ENCODE measurements around the gene BBOF1.
A peak's percentile ranks its signal among the peaks of the same experiment; 100 is the strongest.

BBOF1 gene

DNA sequence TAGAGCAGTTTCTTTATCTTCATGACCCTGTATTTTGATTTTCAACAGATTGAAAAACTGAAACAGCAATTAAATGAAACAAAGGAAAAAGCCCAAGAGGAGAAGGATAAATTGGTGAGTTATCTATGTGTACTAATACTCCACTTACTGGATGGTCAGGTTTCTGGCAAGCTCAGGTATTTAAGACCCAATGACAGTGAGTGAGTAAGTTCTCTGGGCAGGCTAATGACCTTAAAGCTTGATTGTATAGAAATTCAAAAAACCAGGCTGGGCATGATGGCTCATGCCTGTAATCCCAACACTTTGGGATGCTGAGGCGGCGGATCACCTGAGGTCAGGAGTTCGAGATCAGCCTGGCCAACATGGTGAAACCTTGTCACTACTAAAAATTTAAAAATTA lies 10.0 kb downstream of the BBOF1 start:
- no peak for DNase-seq (ENCODE audit: low read depth)

DNA sequence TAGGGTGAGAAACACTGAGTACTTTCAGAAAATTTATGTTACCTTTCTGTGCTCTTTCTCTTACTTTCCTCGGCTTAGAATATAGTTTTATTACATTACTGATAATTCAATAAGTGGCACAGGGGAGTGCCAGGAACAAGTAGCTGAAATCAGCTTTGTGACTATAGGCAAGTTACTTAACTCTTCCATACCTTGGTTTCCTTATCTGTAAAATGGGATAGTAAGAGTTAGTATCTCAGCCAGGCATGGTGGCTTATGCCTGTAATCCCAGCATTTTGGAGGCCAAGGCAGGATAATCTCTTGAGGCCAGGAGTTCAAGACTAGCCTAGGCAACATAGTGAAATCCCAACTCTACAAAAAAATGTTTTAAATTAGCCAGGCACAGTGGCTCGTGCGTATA lies 15.4 kb downstream of the BBOF1 start:
- no peak for DNase-seq (ENCODE audit: low read depth)

DNA sequence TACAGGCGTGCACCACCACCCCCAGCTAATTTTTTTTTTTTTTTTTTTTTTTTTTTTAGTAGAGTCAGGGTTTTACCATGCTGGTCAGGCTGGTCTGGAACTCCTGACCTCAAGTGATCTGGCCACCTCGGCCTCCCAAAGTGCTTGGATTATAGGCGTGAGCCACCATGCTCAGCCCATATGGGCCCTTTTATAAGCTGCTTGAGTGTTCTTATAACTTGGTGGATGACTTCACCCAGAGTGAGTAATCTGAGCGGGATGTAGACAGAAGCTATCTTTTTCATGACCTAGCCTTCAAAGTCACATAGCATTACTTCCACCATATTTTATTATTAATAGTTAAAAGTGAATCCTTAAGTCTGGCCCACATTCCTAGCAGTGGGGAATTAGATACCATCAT lies 16.4 kb downstream of the BBOF1 start:
- DNase-seq (ENCODE audit: low read depth) = no peak

DNA sequence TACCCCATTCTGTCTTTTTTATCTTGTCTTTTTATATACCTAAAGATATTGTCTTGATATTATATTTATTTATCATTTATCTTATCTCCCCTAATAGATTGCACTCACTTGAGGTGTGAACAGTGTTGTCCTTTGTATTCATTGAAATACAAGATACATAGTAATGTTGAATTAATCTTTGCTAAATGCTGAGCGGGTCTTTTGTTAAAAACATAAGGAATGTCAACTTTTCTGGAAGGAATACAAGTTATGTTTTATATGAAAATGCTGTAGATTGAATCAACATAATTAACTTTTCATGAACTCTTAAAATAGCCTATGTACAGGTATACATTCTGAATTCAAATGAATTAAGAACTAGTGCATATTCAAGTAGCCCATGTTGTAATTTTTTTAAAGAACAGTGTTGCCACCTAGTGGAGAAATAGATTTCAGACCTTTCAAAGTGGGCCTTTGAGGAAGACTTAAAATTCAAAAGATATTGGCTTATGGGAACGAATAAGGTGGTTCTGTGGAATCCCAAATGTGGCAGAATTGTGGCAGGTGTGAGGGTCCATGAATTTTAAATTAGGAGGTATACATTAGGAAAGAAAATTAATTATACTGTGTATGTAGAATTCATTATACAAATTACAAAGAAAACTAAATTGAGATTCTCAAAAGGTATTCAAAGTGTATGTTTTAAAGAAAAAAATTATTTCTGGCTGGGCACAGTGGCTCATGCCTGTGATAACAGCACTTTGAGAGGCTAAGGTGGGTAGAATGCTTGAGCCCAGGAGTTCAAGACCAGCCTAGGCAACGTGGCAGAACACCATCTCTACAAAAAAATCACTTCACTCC lies 19.1 kb downstream of the BBOF1 start:
- DNase-seq (ENCODE audit: low read depth) = peak; percentile 36

DNA sequence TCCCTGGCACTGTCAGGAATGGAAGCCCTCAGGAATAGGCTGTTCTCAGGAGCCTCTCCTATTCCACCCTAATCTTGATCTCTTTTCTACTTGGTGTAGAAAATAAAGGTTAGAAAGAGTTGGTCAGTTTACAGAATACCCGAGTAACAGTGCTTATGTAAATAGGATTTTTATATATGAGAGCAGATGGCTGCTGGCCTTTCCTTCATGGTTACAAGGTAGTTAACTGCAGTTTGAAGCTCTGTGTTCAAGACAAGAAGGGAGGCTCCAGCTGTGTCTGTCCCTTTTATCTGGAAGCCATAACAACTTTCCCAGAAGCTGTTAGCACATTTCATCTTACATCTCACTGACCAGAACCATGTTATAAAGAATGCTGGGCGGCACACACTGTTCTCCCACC lies 23.1 kb downstream of the BBOF1 start:
- no peak for DNase-seq (ENCODE audit: low read depth)

DNA sequence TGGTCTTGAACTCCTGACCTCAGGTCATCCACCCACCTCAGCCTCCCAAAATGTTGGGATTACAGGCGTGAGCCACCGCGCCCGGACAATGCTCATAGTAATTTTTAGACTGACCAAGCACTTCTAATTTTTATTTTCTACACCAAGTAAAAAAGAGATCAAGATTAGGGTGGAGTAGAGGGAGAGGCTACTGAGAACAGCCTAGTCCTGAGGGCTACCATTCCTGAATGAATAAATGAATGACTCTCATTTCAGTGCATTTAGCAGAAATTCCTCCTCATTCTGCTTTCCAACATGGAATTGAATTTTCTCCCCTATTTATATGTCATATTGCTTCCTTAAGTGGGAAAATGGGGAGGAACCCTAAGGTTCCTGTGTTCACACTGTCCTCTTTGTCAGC lies 26.4 kb downstream of the BBOF1 start:
- no peak for DNase-seq (ENCODE audit: low read depth)

DNA sequence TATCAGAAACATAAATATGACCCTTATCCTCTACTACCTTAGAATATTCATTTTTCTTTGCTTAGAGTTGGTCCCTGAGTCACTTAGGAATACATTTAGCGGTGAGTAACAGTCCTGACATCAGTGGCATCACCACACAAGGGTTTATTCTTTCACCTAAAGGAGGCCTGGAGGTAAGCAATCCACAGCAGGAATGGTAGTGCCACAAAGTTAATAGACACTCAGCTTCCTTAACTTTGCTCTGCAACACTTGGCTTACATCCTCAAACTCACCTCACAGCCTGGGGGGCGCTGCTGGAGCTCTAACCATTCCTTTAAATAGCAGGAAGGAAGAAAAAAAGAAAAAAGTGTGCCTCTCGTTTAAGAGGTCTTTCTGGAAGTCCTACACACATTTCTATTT lies 29.1 kb downstream of the BBOF1 start:
- no peak for DNase-seq (ENCODE audit: low read depth)

DNA sequence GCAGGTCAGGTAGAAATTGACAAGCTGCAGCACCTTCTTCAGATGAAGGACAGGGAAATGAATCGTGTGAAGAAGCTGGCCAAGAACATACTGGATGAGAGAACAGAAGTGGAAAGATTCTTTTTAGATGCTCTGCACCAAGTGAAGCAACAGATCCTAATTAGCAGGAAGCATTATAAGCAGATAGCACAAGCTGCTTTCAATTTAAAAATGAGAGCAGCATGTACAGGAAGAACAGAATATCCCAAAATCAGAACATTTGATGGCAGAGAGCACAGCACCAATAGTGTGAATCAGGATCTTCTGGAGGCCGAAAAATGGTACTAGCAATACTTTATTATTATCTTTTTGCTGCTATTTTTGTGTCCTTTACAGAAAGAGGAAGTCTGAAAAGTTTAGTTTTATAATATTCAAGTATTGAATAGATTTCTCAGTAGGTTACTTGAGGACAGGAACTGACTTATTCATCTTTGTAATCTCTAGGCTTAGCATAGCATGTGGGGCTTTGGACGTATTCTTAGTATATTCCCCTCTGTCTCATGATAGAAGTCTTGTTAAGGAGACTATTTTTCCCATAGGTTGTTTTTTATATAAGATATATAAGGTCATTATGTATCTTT lies 30.8 kb downstream of the BBOF1 start:
- DNase-seq (ENCODE audit: low read depth) = peak; percentile 35

DNA sequence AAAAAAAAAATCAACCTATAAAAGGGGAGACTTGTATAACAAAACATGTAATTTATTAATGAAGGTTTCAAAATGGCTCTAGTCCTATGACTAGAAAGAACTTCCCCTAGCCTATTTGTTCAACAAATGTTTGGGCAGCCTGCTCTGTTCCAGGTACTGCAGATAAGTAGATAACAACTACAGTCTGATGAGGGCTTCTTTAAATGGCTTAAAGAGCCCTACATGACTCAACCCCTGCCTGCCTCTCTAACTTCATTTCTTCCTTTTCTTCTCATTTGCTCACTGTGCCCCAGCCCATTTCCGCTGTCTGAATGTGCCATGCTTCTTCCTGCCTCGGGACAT lies 43.6 kb downstream of the BBOF1 start:
- no peak for DNase-seq (ENCODE audit: low read depth)

DNA sequence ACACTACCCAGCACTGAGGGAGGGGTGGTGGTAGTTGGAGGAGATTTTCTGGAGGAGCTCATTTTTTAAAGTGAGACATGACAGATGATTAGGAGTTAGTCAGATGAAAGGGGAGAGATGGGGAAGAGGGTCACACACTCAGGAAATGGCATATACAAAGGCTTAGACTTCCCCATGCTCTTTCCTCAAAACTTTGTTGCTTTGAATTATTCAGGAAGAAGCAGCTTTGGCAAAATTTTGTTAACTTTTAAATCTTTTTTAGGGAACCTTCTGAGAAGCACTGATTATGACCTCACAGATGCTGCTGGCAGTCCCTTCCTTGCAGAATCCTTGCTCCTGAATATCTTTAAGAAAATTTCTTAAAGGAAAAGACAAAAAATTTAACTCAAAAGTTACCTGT lies 45.3 kb downstream of the BBOF1 start:
- no peak for DNase-seq (ENCODE audit: low read depth)

DNA sequence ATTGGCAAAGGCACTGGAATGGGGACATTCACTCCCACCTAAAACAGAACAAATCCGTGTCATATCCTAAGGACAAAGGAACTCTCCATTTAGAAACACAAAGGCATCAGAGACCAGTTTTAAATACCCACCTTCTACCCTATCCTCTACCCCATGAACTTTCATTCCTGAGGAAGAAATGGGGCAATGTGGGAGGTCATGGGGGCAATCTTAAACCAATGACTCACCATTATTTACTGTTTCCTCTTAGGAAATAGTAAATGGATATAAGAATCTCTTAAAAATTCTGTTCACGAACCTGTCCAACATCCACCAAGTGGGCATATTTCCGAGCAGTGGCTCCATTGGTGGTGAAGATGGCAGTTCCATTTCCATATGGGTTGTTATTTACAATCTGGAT lies 45.7 kb downstream of the BBOF1 start:
- DNase-seq (ENCODE audit: low read depth) = peak; percentile 13

DNA sequence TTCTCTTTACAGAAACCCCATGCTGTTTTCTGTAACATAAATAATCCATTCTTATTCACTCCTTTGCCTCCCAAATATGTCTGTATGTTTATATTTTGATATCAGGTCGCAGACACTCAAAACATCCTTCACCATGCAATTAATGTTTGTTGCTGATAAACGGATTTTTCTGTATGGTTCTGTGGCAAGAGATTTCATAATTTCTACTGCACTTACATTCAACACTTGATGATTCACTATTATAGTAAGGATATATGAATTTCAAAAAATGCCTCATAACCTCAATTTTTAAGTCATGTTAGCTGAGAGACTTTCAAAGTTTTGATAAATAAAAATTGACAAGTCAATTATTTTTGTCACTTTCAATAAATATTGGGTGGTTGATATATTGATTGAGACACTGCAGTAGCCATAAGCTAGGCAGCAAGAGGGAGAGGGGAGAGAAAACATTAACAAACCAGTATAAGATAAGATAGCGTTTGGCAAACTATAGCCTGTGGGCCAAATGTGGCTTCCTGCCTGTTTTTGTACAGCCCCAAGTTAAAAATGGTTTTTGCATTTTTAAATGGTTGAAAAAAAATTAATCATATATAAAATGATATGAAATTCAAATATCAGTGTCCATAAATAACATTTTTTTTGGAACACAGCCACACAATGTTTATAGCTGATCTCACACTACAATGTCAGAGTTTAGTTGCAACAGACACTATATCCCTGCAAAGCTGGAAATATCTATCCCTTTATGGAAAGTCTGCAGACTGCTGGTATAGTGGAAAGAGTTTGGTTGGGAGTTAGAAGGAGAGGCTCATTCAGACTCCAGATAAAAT lies 46.8 kb downstream of the BBOF1 start:
- peak; percentile 42 for DNase-seq (ENCODE audit: low read depth)

DNA sequence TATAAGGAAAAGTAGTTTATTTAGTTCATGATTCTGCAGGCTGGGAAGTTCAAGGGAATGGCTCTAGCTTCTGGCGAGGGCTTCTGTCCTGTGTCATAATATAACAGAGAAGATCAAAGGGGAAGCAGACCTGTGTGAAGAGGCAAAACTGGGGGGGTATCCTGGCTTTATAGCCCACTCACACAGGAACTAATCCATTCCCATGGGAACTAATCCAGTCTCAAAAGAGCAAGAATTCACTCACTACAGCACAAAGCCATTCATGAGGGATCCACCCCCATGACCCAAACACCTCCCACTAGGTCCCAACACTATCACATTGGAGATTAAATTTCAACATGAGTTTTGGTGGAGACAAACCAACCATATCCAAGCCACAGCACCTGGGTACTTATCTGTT lies 58.3 kb downstream of the BBOF1 start:
- DNase-seq (ENCODE audit: low read depth) = no peak

DNA sequence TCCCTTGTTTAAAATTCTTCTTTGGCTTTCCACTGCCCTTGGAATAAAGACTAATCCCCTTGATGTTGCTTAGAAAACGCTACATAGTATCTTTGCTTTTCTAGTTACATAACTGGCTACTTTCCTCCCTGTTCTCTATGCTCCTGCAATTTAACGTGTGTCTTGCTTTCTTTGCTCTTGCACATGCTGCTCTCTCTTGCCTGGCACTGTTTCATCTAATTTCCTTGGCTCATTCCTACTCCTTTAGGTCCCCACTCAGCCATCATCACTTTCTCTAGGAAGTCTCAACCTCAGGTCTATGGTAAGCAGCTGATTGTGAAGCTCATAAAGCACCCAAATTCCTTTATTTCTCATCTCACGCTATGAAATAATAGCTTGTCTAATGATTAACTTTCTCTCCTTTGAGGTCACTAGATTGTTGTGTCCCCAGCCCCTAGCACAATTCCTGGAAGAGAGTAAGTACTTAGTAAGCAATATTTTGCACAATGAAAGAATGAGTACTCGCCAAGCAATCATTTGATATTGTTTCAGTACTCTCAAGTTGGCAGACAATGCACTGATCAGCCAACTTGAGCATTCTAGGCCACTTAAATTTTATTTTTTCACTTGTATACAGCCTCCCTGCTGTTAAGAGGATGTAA lies 61.8 kb downstream of the BBOF1 start:
- no peak for DNase-seq (ENCODE audit: low read depth)

DNA sequence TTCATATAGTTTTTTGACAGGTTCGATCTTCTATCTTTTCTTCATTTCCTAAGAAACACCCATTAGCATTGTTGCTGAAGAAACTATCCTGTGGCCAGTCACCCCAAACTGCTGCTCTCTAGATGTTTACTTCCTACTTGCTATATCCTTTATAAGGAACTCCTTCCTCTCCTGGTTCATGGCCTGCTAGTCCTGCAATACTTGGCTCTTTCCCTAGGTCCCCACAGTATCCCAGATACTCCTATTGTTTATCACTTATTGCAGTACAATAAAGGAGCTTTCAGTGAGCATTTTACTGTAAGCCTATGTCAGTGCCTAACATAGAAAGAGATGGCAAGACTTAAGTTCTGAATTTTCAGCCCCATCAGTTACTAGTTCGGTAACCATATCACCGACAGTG lies 62.3 kb downstream of the BBOF1 start:
- no peak for DNase-seq (ENCODE audit: low read depth)

DNA sequence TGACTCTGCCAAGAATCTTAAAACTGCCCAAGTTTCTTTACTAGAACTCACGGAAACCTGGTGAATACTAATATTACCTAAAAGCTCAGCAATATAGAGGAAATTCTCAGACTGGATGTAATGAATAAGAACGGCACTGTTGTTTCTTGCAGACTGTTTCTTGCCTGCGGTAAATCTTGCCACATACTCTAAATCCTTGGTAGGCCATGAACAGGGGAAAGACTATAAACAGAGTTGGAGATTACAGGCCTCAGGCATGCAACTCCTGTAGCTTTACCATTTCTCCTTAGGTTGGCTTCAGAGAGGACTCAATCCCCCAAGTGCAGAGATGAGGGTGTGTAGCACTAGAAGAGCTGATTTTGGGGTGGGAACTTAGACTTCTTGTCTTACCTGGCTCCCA lies 64.0 kb downstream of the BBOF1 start:
- DNase-seq (ENCODE audit: low read depth) = no peak

DNA sequence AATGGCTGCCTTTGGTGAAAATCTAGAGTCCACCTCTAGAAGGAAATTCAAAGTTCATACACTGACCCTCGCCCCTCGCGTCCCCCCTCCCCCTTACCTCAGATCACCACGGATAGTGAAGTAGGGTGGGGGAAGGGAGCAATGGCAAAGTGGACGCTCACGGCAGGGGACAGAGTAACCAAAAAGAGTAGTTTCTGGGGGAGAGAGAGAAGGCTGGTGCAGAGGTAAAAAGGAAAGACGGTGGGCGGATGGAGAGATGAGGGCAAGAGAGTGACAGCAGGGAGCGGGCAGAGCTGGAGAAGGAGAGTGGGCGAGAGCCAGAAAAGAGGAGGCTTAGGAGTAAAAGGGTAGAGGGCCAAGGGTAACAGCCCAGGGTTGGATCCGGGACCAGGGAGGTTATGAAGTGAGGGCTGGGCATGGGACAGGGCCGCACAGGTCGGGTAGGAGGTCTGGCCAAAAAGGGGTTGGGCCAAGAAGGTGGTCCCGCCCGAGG lies 64.7 kb downstream of the BBOF1 start:
- no peak for DNase-seq (ENCODE audit: low read depth)

DNA sequence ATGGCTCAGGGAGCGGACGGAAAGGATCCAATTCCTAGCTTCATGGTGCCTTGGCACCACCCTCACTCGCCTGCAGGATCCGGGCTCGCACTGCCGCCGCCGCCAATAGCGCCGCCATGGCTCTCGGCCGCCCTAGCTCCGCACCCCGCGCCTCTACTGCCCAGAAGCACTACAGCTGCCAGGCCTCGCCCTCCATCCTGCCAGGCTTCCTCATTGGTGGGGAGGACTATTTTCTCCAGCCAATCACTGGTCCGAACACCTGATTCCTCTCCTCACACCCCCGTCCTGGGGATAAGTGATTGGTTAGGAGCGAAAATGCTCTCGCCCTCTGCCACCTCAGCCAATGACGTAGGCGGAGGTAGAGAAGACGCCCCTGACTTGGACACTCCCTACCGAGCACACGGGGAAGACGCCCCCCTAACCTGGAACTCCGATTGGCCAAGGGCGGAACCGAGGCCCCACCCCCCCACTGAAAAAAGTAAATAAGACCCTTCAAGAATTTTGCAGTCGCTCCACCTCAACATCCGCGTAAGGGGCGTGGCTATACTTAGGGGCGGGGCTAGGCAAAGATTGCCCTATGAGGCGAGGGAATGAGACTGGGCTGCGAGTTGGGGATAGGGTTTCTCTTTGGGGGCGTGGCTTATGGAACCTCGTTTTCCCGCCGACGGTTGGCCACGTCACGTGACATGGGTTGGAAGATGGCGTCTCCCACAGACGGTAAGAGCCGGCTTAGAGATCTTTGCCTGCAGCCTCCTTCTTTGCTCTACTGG lies 65.3 kb downstream of the BBOF1 start, which contains the start of the genes ALDH6A1 and LIN52:
ALDH6A1 (minus strand) TSS at position 177 of the 770 bp plus-strand sequence; CDS start at position 118, 59 bp downstream.
LIN52 (plus strand) TSS at position 680 of the 770 bp plus-strand sequence; CDS start at position 699, 19 bp downstream.
- DNase-seq (ENCODE audit: low read depth) = peak; percentile 100

DNA sequence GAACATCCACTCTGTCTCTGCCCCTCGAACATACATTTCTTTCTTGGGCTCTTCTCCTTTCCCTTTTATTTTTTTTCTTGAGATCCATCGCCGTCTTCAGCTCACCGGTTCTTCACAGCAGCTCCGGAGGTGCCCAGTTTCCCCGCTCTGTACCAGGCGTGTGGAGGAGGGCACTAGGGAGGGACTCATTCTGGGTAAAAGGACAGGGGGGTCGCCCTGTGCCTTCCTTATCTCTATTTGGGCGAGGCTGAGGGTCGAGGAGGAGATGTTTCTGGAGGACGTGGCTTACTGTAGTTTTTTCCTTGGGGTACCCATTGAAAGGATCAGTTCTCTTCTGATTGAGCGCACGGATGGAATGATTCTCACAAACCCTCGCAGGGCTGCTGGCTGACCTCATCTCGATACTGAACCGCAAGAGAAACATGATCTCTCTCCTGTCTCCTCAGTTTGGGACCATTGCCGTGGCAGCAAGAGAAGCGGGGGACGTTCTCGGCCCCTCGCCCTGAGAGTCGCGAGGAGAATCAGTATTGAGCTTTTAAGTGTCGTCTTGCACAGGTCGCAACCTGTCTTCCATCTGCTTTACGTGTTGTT lies 66.0 kb downstream of the BBOF1 start:
- DNase-seq (ENCODE audit: low read depth) = peak; percentile 13

DNA sequence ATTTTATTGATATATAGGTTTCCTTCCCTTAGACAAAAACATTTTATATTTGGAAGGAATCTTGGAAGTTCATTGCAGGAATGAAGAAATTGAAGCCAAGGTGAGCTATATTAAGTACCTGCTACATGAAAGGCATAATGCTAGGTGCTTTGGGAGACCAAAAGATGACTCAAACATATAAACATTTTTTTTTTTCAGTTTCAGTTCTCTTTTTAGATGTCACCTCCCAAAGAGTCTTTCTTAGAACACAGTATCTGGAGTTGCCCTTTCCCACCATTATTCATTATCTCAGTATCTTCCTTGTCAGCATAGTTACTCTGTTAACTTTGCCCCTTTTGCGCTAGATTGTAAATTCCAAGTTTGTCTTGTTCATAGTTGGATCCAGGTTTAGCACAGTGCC lies 66.7 kb downstream of the BBOF1 start:
- no peak for DNase-seq (ENCODE audit: low read depth)
